Stimulated activated CD4-positive, alpha-beta T cell treated with anti-CD3 and anti-CD28 coated beads, Interleukin-2, amount 100 ng/mL, for 48 hours (primary cell): Measurements from ENCODE around the gene EIF3J.
A peak's percentile ranks its signal among the peaks of the same experiment; 100 is the strongest.
"Not testable (repeated sequence)": the region's sequence is repeated elsewhere in the genome, so short reads cannot be mapped to it uniquely, and the experiment has no call there.

Source experiments
- DNase-seq, 2 donors: peaks; one replicate each; pipeline ENCODE4 v3.0.0-alpha.2; 2020

EIF3J gene, protein sequence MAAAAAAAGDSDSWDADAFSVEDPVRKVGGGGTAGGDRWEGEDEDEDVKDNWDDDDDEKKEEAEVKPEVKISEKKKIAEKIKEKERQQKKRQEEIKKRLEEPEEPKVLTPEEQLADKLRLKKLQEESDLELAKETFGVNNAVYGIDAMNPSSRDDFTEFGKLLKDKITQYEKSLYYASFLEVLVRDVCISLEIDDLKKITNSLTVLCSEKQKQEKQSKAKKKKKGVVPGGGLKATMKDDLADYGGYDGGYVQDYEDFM

GRCh38 chr15:44536962-44537734 lies at the start of gene EIF3J:
Gene EIF3J, plus strand, starts transcription at chr15:44537147. Its CDS starts 48 bp downstream, at chr15:44537195.
- peak; percentile 89 to 92 for DNase-seq

DNA sequence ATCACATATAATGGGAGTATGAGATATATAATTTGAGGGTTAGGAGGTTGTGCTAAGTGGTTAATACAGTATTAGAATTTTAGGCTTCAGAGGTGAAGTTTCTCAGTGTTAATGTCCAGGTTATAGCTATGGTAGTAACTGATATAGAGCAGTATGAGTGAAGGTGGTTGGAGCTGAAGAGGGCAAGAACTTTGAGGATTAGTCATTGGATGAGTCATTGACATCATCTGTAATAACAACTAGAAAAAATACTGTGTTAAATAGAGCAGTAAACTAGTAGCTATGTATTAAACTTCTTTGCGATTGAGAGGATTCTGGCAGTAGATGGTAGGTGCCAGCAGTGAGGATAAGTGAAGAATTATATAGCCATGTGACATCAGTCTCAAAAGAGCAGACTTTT lies 47.5 kb upstream of the EIF3J start:
- no peak for DNase-seq

GRCh38 chr15:44490622-44491021 lies 46.3 kb upstream of the EIF3J start:
- DNase-seq, result no peak

DNA sequence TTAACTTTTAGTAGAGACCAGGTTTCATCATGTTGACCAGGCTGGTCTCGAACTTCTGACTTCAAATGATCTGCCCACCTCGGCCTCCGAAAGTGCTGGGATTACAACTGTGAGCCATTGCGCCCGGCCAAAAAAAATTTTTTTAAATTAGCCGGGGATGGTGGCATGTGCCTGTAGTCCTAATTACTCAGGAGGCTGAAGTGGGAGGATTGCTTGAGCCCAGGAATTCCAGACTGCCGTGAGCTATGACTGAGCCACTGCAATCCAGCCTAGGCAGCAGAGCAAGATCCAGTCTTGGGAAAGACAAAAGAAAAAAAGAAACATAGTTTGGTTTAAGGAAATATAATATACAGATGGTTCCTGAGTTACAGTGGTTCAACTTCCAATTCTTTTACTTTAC lies 44.9 kb upstream of the EIF3J start:
- DNase-seq, result no peak

DNA sequence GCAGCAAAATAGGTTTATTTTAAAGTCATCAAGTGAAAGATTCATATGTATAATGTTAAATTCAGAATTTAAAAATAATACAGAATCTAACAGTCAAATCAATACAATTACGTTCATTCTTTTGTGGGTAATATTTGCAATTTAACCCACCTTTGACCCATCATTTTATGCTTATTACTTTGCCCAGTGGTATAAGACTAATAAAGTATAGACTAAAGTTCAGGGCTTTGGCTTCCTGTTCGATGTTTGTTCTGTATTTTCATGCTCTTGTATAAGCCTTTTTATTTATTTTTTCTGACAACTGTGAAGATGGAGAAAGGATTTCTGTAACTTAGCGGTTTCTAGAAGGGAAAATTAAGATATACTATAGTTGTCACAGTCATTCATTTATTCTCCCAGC lies 44.3 kb upstream of the EIF3J start:
- no peak for DNase-seq

GRCh38 chr15:44495562-44495961 lies 41.4 kb upstream of the EIF3J start:
- no peak for DNase-seq

GRCh38 chr15:44500555-44500954 lies 36.4 kb upstream of the EIF3J start:
- DNase-seq, result no peak

GRCh38 chr15:44501768-44502366 lies 35.1 kb upstream of the EIF3J start:
- no peak for DNase-seq

- DNase-seq, result no peak
Observed at GRCh38 chr15:44516436-44516835, 20.5 kb upstream of the EIF3J start.

GRCh38 chr15:44519537-44519936 lies 17.4 kb upstream of the EIF3J start:
- DNase-seq, result no peak

DNA sequence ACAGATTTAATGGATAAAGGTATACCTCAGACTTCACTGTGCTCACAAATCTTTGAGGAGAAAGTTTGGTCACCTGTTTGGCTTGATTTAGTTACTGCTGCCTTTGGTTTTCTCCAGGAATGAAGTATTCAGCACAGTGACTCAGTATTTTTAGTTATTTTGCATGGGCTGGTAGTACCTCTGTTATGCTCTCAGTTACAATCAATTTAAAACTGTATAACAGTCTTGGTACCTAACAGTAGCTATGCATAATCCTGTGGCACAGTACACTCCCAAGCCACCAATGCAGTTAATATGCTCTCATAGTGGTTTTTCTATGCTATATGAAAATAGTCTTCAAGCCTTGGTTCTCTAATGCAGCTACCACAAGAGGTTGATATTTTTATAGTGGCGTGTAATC lies 11.9 kb upstream of the EIF3J start:
- no peak for DNase-seq

DNA sequence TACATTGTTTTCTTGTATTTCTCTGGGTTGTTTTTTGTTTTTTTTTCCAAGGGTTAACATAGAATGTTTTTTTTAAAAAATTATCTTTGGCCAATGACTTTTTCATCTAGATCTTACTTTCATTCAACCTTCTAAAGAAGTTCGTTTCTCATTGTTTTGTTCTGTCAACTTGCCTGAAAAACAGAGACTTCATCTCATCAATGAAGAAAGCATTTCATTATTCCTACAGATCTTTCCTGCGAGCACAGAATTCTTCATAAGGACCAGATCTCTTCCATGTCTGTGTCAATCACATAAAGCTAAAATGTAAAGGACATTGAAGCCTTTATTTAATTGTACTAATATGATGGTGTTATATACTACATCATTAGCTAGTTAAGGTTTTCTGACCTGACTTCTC lies 9.7 kb upstream of the EIF3J start:
- DNase-seq, result no peak

GRCh38 chr15:44529864-44530604 lies 6.9 kb upstream of the EIF3J start:
- DNase-seq, result no peak

DNA sequence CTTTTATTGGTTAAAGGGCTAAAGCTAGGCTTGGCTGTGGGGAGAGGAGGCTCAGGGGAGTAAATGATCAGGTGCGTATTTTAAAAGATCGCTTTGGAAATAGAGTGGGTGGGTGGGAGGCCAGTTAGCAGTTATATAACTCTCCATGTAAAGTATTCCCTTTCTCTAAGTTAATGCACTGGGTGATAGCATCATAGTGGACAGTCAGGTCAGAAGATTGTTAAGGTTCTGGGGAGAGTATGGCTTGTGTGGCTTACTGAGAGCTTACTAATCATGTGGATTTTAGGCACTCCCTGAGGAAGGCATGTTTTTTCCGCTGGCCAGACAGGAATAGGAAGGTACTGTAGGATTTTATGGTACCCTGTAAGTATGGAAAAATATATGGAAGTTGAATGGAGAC lies 6.3 kb upstream of the EIF3J start:
- DNase-seq, result no peak

GRCh38 chr15:44532275-44532674 lies 4.7 kb upstream of the EIF3J start:
- DNase-seq, result not testable (repeated sequence)

DNA sequence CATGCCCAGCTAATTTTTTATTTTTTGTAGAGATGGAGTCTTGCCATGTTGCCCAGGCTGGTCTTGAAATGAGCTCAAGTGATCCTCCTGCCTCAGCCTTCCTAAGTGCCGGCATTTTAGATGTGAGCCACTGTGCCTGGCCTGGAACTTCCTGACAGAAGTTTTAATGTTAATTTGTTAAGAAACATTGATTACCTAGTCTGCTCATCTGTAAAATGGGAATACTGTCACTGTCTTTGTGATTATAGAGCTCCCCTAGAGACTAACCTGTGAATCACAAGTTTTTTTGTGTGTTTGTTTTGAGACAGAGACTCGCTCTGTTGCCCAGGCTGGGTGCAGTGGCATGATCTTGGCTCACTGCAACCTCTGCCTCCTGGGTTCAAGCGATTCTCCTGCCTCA lies 4.3 kb upstream of the EIF3J start:
- no peak for DNase-seq

- DNase-seq, result no peak
Observed at GRCh38 chr15:44535092-44535491, 1.9 kb upstream of the EIF3J start.

- DNase-seq, result peak in 1 of 2 donors; percentile 40
Observed at GRCh38 chr15:44535523-44536301, 1.2 kb upstream of the EIF3J start.

DNA sequence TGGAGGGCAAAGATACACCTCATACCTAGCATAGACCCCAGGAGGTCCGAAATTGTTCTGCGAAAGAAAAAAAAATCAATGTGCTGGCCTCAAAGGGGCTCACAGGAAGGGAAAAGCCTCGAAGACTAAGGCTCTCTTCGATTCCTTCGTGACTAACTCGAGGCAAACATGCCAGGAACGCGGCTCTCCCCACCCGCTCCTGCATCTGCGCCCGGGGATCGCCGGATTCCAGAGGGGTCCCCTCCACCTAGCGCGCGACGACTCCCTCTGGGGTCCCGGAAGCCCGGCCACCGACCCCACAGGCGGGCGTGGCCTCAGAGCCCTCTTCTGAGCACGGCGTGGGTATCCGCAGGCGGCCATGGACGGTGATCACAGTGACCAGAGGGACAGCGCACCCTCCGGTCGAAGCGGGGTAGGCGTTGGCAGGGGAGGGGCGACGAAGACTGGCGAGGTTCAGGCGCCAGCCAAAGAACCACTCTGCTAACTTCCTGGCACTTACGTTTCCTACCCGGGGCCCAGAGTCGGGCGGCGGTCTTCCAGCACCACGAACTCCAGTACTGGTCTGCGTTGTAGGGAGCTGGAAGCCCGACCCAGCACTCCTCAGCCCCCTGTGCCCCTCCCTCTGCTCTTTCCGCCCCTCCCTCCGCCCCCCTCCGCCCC lies 515 bp upstream of the EIF3J start:
- DNase-seq, result no peak

DNA sequence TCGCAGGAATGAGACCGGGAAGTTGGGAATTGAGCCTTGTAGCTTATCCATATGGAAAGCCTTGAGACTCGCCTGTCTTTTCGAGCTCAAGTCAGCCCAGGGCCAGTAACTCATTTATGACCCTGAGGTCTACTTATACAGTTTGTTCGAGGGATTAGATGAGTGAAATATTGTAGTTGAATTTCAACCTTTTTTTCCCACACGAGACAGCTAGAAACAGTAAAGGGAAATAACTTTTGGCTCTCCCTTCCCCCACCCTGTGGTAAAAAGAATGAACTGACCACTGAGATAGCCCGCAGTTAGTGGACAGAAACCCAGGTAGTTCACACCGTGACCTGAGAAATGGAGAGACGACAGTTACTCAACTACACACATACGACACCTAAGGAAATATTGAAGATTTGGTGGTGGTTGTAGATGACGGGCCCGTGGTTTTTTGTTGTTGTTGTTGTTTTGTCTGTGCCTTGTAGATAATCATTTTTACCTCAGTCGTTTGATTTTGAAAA lies 841 bp downstream of the EIF3J start:
- DNase-seq, result no peak

DNA sequence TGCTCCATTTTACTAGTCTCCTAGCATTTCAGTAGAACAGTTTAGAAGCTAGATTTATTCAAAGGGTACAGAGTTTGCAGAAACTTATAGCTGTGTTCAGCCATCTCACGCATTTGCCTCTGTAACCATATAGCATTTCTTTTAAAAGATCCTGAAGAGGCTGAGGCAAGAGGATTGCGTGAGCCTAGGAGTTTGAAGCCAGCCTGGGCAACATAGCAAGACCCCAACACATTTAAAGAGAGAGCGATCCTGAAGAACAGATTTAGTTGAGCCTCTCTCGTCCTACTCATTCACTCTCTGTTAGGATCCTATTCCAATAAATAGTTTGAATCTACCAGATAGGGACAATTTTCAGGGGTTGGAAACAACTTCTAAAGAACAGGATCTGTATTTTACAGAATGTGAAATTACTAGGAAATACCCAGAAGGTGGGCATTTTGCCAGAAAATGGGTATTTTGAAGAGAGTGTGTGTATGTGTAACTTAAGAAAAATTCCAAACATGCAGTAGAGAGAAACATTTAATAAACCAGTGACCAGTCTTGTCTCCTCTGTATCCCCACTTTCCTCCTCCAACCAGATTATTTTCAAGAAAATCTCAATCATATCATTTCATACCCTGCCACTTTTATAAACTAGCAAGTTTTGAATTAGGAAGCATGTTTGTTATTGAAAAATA lies 4.5 kb downstream of the EIF3J start:
- DNase-seq, result no peak
